AG08395 (cell line): ENCODE results near the gene DUOX1.
"Not testable (repeated sequence)": the region's sequence is repeated elsewhere in the genome, so short reads cannot be mapped to it uniquely, and the experiment has no call there.

Experiments used
- DNase-seq: peaks from one replicate; pipeline ENCODE4 v3.0.0; 2012; ENCODE audit warnings: mixed read lengths, low spot score

The DUOX1 gene

GRCh38 chr15:45129651-45130129 lies at the start of gene DUOX1, which contains the start of gene DUOXA1:
TSS of gene DUOX1 (plus strand) at chr15:45129994. CDS start at chr15:45131967, 1,973 bp downstream.
TSS of gene DUOXA1 (minus strand) at chr15:45129879. CDS start at chr15:45123014, 6,865 bp downstream.
- peak; percentile 47 for DNase-seq

- not testable (repeated sequence) for DNase-seq
Observed at GRCh38 chr15:45080593-45080992, 49.2 kb upstream of the DUOX1 start.

GRCh38 chr15:45082412-45082811 lies 47.4 kb upstream of the DUOX1 start:
- not testable (repeated sequence) for DNase-seq

- no peak for DNase-seq
Observed at GRCh38 chr15:45083223-45083622, 46.6 kb upstream of the DUOX1 start.

- DNase-seq: no peak
Observed at GRCh38 chr15:45084163-45084562, 45.6 kb upstream of the DUOX1 start.

GRCh38 chr15:45087513-45087912 lies 42.3 kb upstream of the DUOX1 start:
- DNase-seq: no peak

- no peak for DNase-seq
Observed at GRCh38 chr15:45088801-45089711, 40.7 kb upstream of the DUOX1 start.

GRCh38 chr15:45089712-45090373 lies 40.0 kb upstream of the DUOX1 start:
- no peak for DNase-seq

- DNase-seq: peak; percentile 63
Observed at GRCh38 chr15:45091161-45091560, 38.6 kb upstream of the DUOX1 start.

GRCh38 chr15:45091576-45091975 lies 38.2 kb upstream of the DUOX1 start:
- no peak for DNase-seq

- DNase-seq: no peak
Observed at GRCh38 chr15:45093013-45093412, 36.8 kb upstream of the DUOX1 start.

GRCh38 chr15:45093622-45094357 lies 36.0 kb upstream of the DUOX1 start:
- no peak for DNase-seq

- no peak for DNase-seq
Observed at GRCh38 chr15:45094358-45094730, 35.5 kb upstream of the DUOX1 start.

- DNase-seq: no peak
Observed at GRCh38 chr15:45095661-45096060, 34.1 kb upstream of the DUOX1 start.

- no peak for DNase-seq
Observed at GRCh38 chr15:45097466-45097865, 32.3 kb upstream of the DUOX1 start.

GRCh38 chr15:45099549-45100165 lies 30.1 kb upstream of the DUOX1 start:
- no peak for DNase-seq

GRCh38 chr15:45100884-45101625 lies 28.7 kb upstream of the DUOX1 start:
- DNase-seq: no peak

- no peak for DNase-seq
Observed at GRCh38 chr15:45101749-45102148, 28.0 kb upstream of the DUOX1 start.

GRCh38 chr15:45102226-45102625 lies 27.6 kb upstream of the DUOX1 start:
- no peak for DNase-seq

- DNase-seq: not testable (repeated sequence)
Observed at GRCh38 chr15:45104170-45104569, 25.6 kb upstream of the DUOX1 start.

GRCh38 chr15:45105586-45105985 lies 24.2 kb upstream of the DUOX1 start:
- no peak for DNase-seq
